Spleen (tissue), 11 donors: ENCODE measurements around the gene MSX1. TPM values are rescaled to one million over a fixed set of nuclear protein-coding genes. Genes with fewer than 3 reads are reported as not detected.

Source experiments
- DNase-seq: peaks from one replicate; pipeline ENCODE4 v3.0.0-alpha.2; 2020
- H3K27ac ChIP-seq, 8 donors: fragments of 200-600 bp; sonication (generic) in 7 of 8; 1 replicate in 4 of 8; 2 replicates in 4 of 8; pipeline versions ENCODE4 v1.5.0 to v1.8.0; 2016 to 2021; ENCODE audit warnings: inconsistent platforms in 4 of 8, mild to moderate bottlenecking in 4 of 8, moderate library complexity in 1 of 8
- H3K27me3 ChIP-seq, 7 donors: fragments of 200-600 bp; sonication (generic) in 6 of 7; replicated peaks in 1 of 7; 1 replicate in 4 of 7; 2 replicates in 3 of 7; pipeline versions ENCODE4 v1.5.0 to v1.8.0; 2016 to 2021; ENCODE audit warnings: inconsistent platforms in 3 of 7, mild to moderate bottlenecking in 1 of 7
- H3K36me3 ChIP-seq, 6 donors: fragments of 200-600 bp; sonication (generic) in 5 of 6; 1 replicate in 4 of 6; 2 replicates in 2 of 6; pipeline versions ENCODE4 v1.5.0 to v1.8.0; 2016 to 2021; ENCODE audit warnings: inconsistent platforms in 2 of 6
- H3K4me1 ChIP-seq, 6 donors: fragments of 200-600 bp; sonication (generic) in 5 of 6; 1 replicate in 3 of 6; 2 replicates in 3 of 6; pipeline versions ENCODE4 v1.5.0 to v1.8.0; 2016 to 2021; ENCODE audit warnings: inconsistent platforms in 3 of 6
- H3K4me3 ChIP-seq, 8 donors: fragments of 200-600 bp; sonication (generic) in 7 of 8; 1 replicate in 4 of 8; 2 replicates in 4 of 8; pipeline versions ENCODE4 v1.5.0 to v1.8.0; 2016 to 2021; ENCODE audit warnings: inconsistent platforms in 4 of 8, mild to moderate bottlenecking in 4 of 8, moderate library complexity in 2 of 8
- H3K9me3 ChIP-seq, 8 donors: fragments of 200-600 bp; sonication (generic) in 7 of 8; 1 replicate in 4 of 8; 2 replicates in 4 of 8; pipeline versions ENCODE4 v1.5.0 to v1.8.0; 2016 to 2021; ENCODE audit warnings: inconsistent platforms in 4 of 8
- POLR2A ChIP-seq, 3 donors: fragments of 450-650 bp; IDR thresholded peaks; one replicate each; pipeline ENCODE4 v1.5.1; 2017; ENCODE audit warnings: antibody characterized with exemption in 3 of 3, mild to moderate bottlenecking in 1 of 3
- POLR2AphosphoS5 ChIP-seq, 3 donors: sonication (generic); formaldehyde crosslinking; IDR thresholded peaks; one replicate each; pipeline ENCODE4 v1.5.1; 2017; ENCODE audit warnings: antibody characterized with exemption in 3 of 3
- WGBS, 5 donors: extraction: QIAGEN DNeasy Blood & Tissue Kit in 3 of 5; methylation state at CpG; one replicate each; pipeline versions ENCODE4 v1.1.5 to v1.1.7; 2013 to 2018; 5-methylcytosine and 5-hydroxymethylcytosine counted together
- intact Hi-C: fragments of 100-400 bp; cut with DNase I; formaldehyde crosslinking; loops from one replicate; pipeline ENCODE4 v1.15.0; 2023; ENCODE audit warnings: low total_unique reads
- polyA plus RNA-seq, 3 donors: library from polyadenylated mRNA; stranded (reverse); fragments of 200-250 nt; gene quantifications; one replicate each; pipeline ENCODE4 v1.2.1, GENCODE V29; 2013
- total RNA-seq, 7 donors: library from RNA; depleted of rRNA in 3 of 7; stranded (reverse); fragments of >200 nt in 3 of 7; fragmentation: NEBNext Ultra II Directional in 4 of 7; extraction: Animal tissue kit (Norgen Biotek cat#: 25700) in 4 of 7; gene quantifications; one replicate each; pipeline versions ENCODE4 v1.1.0 to v1.2.1, GENCODE V29; 2016 to 2021
- TF ChIP-seq, protein P1 (sequence below), 11 experiments: fragments of 200-600 bp in 7 of 11; fragments of 450-650 bp in 4 of 11; sonication (generic) in 4 of 11; IDR thresholded peaks in 8 of 11; conservative IDR thresholded peaks in 3 of 11; 1 replicate in 7 of 11; 2 replicates in 4 of 11; pipeline versions ENCODE4 v1.4.0 to v1.8.0; 2016 to 2021; ENCODE audit warnings: antibody characterized with exemption in 11 of 11, inconsistent platforms in 4 of 11, mild to moderate bottlenecking in 1 of 11
- donor health status: healthy with polysubstance abuse.
- donor health status: DM: no; HTN: no; CAD: no; lungs with moderate emphysema.
- donor health status: DM: no; HTN: no; CAD: no.
- donor health status: Bipolar disorder and iron deficiency.
- donor health status: healthy.
- donor health status: DM: no; HTN: no; CAD: no.
- donor health status: DM: yes; HTN: yes; CAD: no.

MSX1 gene
- total and polyA plus RNA-seq, 10 donors, result 1.1 to 6.8 (median 4.4) TPM

DNA sequence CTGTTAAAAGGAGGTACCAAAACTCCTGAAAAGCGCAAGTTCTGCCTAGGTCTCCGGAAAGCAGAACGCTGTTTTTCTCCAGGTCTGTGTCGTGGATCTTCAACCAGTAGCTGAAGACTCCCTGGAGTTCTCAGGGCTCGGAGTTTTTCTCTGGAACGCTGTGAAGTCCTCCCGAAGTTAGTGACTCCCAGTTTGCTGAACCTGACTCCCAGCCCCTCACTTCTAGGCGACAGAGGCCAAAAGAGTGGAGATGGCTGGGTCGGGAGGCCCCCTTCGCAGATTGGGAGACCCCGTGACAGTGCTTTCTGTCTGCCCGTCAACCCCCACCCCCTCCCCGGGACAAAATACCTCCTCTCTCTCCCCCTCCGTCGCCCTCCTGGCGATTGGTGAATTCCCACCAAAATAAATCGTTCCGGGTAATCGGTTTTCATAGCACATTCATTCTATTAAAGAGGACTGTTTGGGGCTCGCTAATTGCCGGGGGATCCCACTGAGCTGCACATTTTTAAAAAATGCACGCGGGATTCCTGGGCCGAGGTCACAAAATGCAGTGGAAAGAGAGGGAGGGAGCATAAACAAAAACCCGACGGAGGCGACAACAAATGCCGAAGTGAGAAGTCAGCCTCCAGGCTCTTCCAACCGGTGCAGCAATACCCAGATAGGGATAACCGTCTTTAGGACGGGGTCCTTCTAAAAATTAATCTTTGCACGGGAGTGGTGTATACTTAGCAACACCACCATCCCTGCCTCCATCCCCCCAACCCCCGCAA, 4.0 kb upstream of the MSX1 start:
- Histone ChIP-seq H3K27ac (no peak overlapping the region), H3K4me3 (no peak overlapping the region), H3K4me1 (peaks cover 3 to 79% (median 42%) of the 10 kb centered on the region in 6 donors), H3K27me3 (peaks cover 3 to 100% (median 92%) of the 10 kb centered on the region in 7 donors), H3K9me3 (peaks cover 0 to 23% (median 0%) of the 10 kb centered on the region in 8 donors), H3K36me3 (no peaks in the 10 kb centered on the region)
- peak; percentile 40 for DNase-seq
- intact Hi-C loops, result no loop called here
- TF ChIP-seq POLR2A (IDR thresholded peaks at IDR 0.05), result no peak
- no peak for TF ChIP-seq POLR2AphosphoS5 (IDR thresholded peaks at IDR 0.05)
- TF ChIP-seq, protein P1, sequence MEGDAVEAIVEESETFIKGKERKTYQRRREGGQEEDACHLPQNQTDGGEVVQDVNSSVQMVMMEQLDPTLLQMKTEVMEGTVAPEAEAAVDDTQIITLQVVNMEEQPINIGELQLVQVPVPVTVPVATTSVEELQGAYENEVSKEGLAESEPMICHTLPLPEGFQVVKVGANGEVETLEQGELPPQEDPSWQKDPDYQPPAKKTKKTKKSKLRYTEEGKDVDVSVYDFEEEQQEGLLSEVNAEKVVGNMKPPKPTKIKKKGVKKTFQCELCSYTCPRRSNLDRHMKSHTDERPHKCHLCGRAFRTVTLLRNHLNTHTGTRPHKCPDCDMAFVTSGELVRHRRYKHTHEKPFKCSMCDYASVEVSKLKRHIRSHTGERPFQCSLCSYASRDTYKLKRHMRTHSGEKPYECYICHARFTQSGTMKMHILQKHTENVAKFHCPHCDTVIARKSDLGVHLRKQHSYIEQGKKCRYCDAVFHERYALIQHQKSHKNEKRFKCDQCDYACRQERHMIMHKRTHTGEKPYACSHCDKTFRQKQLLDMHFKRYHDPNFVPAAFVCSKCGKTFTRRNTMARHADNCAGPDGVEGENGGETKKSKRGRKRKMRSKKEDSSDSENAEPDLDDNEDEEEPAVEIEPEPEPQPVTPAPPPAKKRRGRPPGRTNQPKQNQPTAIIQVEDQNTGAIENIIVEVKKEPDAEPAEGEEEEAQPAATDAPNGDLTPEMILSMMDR (IDR thresholded peaks at IDR 0.05 in 8 of 11, conservative IDR thresholded peaks at IDR 0.05 in 3 of 11), result no peak
- 6 to 11% (median 11%) methylated on average over 33 of the region's 33 CpGs for WGBS, 5 donors

DNA sequence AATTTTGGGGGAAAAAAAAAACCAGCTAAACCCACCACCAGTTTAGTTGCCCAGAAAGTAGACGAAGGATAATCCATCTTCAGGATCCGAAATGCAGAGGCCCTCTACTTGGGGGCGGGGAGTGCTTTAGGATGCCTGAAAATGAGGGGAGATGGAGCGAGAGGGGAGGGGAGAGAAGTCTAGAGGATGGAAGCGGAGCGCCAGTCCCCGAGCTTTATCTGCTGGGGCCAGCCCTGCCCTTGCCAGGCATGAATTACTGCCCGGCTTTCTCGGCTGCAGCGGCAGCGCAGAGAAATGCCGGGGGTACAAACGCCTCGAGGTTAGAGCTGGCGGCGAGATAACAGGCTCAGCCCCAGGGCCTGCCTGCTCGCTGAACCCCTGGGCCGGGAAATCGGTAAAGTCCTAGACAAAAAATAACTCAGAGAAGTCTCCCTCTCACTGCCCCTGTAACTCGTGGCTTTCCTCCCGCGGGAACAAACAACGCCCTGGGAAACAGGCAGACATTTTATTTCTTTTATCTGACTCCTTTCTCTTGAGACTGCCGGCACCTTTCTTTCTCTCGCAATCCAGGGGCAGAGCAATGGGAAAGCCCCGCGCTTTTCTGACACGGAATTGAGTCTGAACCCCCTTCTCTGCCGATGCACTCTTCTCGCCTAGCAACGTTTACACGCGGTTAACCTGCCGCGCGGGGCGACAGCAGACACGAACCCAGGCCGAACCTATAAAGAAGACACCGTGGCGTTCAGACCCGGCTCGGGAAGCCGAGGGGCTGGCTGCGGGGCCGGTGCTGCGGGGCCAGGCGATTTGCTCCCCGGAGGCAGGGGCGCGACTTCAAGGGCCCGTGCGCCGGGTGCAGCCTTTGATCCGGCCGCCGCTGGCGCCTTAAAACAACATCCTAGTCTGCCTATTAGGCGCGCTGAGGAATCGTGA, 3.1 kb upstream of the MSX1 start:
- Histone ChIP-seq H3K9me3 (peaks cover 0 to 23% (median 0%) of the 10 kb centered on the region in 8 donors), H3K4me1 (peaks cover 3 to 88% (median 51%) of the 10 kb centered on the region in 6 donors), H3K36me3 (no peaks in the 10 kb centered on the region), H3K27ac (no peak overlapping the region), H3K4me3 (peak overlapping the region in 4 of 8 donors; percentile 2 to 46 (median 20)), H3K27me3 (peaks cover 3 to 100% (median 98%) of the 10 kb centered on the region in 7 donors)
- DNase-seq, result peak; percentile 56
- WGBS, 5 donors, result 2 to 6% (median 4%) methylated on average over 44 to 61 of the region's 61 CpGs
- TF ChIP-seq, protein P1 (IDR thresholded peaks at IDR 0.05 in 8 of 11, conservative IDR thresholded peaks at IDR 0.05 in 3 of 11), result no peak
- TF ChIP-seq POLR2A (IDR thresholded peaks at IDR 0.05) (no peak), POLR2AphosphoS5 (IDR thresholded peaks at IDR 0.05) (peak in 1 of 3 donors; percentile 7)
- intact Hi-C loops, result no loop called here

DNA sequence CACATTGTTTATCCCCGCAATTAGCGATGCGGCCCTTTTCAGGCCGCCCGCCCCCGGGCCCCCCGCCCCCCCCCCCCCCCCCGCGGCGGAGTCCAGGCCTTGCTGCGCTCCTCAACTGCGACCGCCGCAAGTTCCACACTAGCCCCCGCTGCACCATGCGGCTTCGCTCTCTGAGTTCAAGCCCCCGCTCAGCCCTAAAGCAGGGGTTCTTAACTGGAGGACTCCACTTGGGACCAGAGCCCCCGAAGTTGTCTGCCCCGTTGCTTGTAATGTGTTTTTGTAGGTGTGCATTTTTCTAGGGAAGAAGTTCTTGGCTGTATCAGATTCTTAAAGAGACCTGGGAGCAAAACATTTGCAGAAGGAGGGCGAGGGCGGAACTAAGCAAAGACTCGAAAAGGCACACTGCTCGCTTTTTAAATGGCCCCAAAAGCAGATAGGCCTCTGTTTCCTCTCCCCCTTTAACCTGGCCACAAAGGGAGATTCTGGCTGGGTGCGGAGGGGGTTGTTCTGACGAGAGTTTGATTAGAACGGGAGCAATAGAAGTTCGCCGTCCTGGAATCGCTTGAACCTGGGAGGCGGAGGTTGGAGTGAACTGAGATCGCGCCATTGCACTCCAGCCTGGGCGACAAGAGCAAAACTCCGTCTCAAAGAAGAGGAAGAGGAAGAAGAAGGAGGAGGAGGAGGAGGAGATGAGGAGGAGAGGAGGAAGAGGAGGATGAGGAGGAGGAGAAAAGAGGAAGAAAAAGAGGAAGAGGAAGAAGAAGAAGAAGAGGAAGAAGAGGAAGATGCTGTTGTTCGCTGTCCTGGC, 2.3 kb upstream of the MSX1 start:
- Histone ChIP-seq H3K36me3 (peaks cover 0 to 4% (median 0%) of the 10 kb centered on the region in 6 donors), H3K4me3 (peak overlapping the region in 3 of 8 donors; percentile 11 to 46 (median 30)), H3K27me3 (peaks cover 3 to 100% (median 98%) of the 10 kb centered on the region in 7 donors), H3K9me3 (peaks cover 0 to 29% (median 0%) of the 10 kb centered on the region in 8 donors), H3K27ac (no peak overlapping the region), H3K4me1 (peaks cover 3 to 96% (median 54%) of the 10 kb centered on the region in 6 donors)
- peak; percentile 29 for DNase-seq
- intact Hi-C loops, result no loop called here
- 20 to 24% (median 20%) methylated on average over 28 to 33 of the region's 36 CpGs for WGBS, 5 donors
- TF ChIP-seq, protein P1 (IDR thresholded peaks at IDR 0.05 in 8 of 11, conservative IDR thresholded peaks at IDR 0.05 in 3 of 11), result no peak
- TF ChIP-seq POLR2A (IDR thresholded peaks at IDR 0.05) (no peak), POLR2AphosphoS5 (IDR thresholded peaks at IDR 0.05) (no peak)
